ENCODE data around the gene HBS1L. TPM values are rescaled to one million over a fixed set of nuclear protein-coding genes. Genes with fewer than 3 reads are reported as not detected.

The HBS1L gene
- total RNA-seq, 1 donor from 2014 or later, result 87.1 TPM

- no peaks in the 10 kb centered on the region for H3K36me3 ChIP-seq
- H3K9me3 ChIP-seq (replicated peaks), result no peaks in the 10 kb centered on the region
- TF ChIP-seq CTCF (IDR thresholded peaks at IDR 0.05; ENCODE audit: borderline replicate concordance), result no peak
- intact Hi-C loops (cut with micrococcal nuclease), result no loop called here
- no peak for DNase-seq
- H3K4me3 ChIP-seq, result no peak overlapping the region
- peaks cover 5% of the 10 kb centered on the region for H3K27me3 ChIP-seq (ENCODE audit: low read depth)
- no peaks in the 10 kb centered on the region for H3K4me1 ChIP-seq
- H3K27ac ChIP-seq (replicated peaks), result no peak overlapping the region
Observed at GRCh38 chr6:134918418-134918961, 136.1 kb downstream of the HBS1L start.

GRCh38 chr6:134911547-134911946, 143.1 kb downstream of the HBS1L start:
- no peaks in the 10 kb centered on the region for H3K9me3 ChIP-seq (replicated peaks)
- H3K27ac ChIP-seq (replicated peaks), result no peak overlapping the region
- H3K4me3 ChIP-seq, result no peak overlapping the region
- DNase-seq, result no peak
- H3K4me1 ChIP-seq, result peaks cover 16% of the 10 kb centered on the region
- no peak for TF ChIP-seq CTCF (IDR thresholded peaks at IDR 0.05; ENCODE audit: borderline replicate concordance)
- H3K27me3 ChIP-seq (ENCODE audit: low read depth), result peaks cover 5% of the 10 kb centered on the region
- intact Hi-C loops (cut with micrococcal nuclease), result no loop called here
- H3K36me3 ChIP-seq, result no peaks in the 10 kb centered on the region

GRCh38 chr6:134910593-134910935, 144.1 kb downstream of the HBS1L start:
- Histone ChIP-seq H3K4me3 (no peak overlapping the region), H3K9me3 (replicated peaks) (no peaks in the 10 kb centered on the region), H3K36me3 (no peaks in the 10 kb centered on the region), H3K27me3 (ENCODE audit: low read depth) (peaks cover 5% of the 10 kb centered on the region), H3K4me1 (peaks cover 16% of the 10 kb centered on the region), H3K27ac (replicated peaks) (no peak overlapping the region)
- no peak for DNase-seq
- intact Hi-C loops (cut with micrococcal nuclease), result no loop called here
- TF ChIP-seq CTCF (IDR thresholded peaks at IDR 0.05; ENCODE audit: borderline replicate concordance), result no peak

Small RNA genes within 50 kb of the gene (microRNA-seq; reads per million reads assigned to microRNA genes)
- not detected for gene MIR3662

Other genes with a start within 250 kb of the HBS1L start
- gene ALDH8A1, start 104.7 kb downstream of the HBS1L start, total RNA-seq, result 0.08 TPM
- 0.08 TPM for gene MYB, start 126.5 kb upstream of the HBS1L start, total RNA-seq

All from left ventricle myocardium inferior (tissue), 1 donor.